ENCODE data around the gene TMEM117. TPM values are rescaled to one million over a fixed set of nuclear protein-coding genes. Genes with fewer than 3 reads are reported as not detected.

TMEM117 gene
- total RNA-seq, 4 donors from 2014 or later: 16.9 to 24.9 (median 21.1) TPM

- H3K27me3 ChIP-seq: no peaks in the 10 kb centered on the region
- H3K27ac ChIP-seq: no peak overlapping the region
- H3K9me3 ChIP-seq: no peaks in the 10 kb centered on the region
- 85 to 92% methylated on average over 4 of the region's 6 CpGs for WGBS, 2 donors
- H3K4me3 ChIP-seq: no peak overlapping the region
- TF ChIP-seq CTCF (IDR thresholded peaks at IDR 0.05): no peak
- no peak for TF ChIP-seq EP300 (IDR thresholded peaks at IDR 0.05)
- no peak for TF ChIP-seq POLR2A (IDR thresholded peaks at IDR 0.05)
- H3K4me1 ChIP-seq: no peaks in the 10 kb centered on the region
- no peak for DNase-seq (ENCODE audit: low spot score in 2 of 2)
- H3K36me3 ChIP-seq: peaks cover 0 to 36% (median 0%) of the 10 kb centered on the region in 3 donors
These were observed 115.4 kb downstream of the TMEM117 start for GRCh38 chr12:43951286-43951685.

- DNase-seq (ENCODE audit: low spot score in 2 of 2): peak in 1 of 2 donors; percentile 41
- Histone ChIP-seq H3K36me3 (no peaks in the 10 kb centered on the region), H3K4me3 (no peak overlapping the region), H3K27ac (no peak overlapping the region), H3K4me1 (peaks cover 0 to 8% (median 0%) of the 10 kb centered on the region in 4 donors), H3K27me3 (no peaks in the 10 kb centered on the region), H3K9me3 (no peaks in the 10 kb centered on the region)
- 36 to 38% methylated on average over 2 of the region's 2 CpGs for WGBS, 2 donors
- no peak for TF ChIP-seq EP300 (IDR thresholded peaks at IDR 0.05)
- no peak for TF ChIP-seq POLR2A (IDR thresholded peaks at IDR 0.05)
- peak; percentile 16 to 58 (median 31) for TF ChIP-seq CTCF (IDR thresholded peaks at IDR 0.05)
These were observed 122.0 kb downstream of the TMEM117 start for GRCh38 chr12:43957732-43958372.

GRCh38 chr12:43964033-43964432, 128.2 kb downstream of the TMEM117 start:
- Histone ChIP-seq H3K27me3 (no peaks in the 10 kb centered on the region), H3K36me3 (no peaks in the 10 kb centered on the region), H3K4me3 (no peak overlapping the region), H3K4me1 (peaks cover 0 to 5% (median 0%) of the 10 kb centered on the region in 4 donors), H3K9me3 (no peaks in the 10 kb centered on the region), H3K27ac (no peak overlapping the region)
- TF ChIP-seq POLR2A (IDR thresholded peaks at IDR 0.05) (no peak), EP300 (IDR thresholded peaks at IDR 0.05) (no peak), CTCF (IDR thresholded peaks at IDR 0.05) (no peak)
- DNase-seq (ENCODE audit: low spot score in 2 of 2): no peak
- WGBS, 2 donors: 79 to 93% methylated on average over 2 of the region's 2 CpGs

- H3K4me1 ChIP-seq: peaks cover 0 to 5% (median 0%) of the 10 kb centered on the region in 4 donors
- no peak for DNase-seq (ENCODE audit: low spot score in 2 of 2)
- 48 to 50% methylated on average over 3 of the region's 3 CpGs for WGBS, 2 donors
These were observed 129.1 kb downstream of the TMEM117 start for GRCh38 chr12:43964961-43965360.

More at GRCh38 chr12:43964961-43965360, 129.1 kb downstream of the TMEM117 start:
- Histone ChIP-seq H3K36me3 (no peaks in the 10 kb centered on the region), H3K27me3 (no peaks in the 10 kb centered on the region), H3K4me3 (no peak overlapping the region), H3K27ac (no peak overlapping the region), H3K9me3 (no peaks in the 10 kb centered on the region)
- TF ChIP-seq CTCF (IDR thresholded peaks at IDR 0.05) (no peak), EP300 (IDR thresholded peaks at IDR 0.05) (no peak)

Data from tibial nerve (tissue), 4 donors.